Ishikawa (cell line): Measurements from ENCODE around the gene ENC1.

ENCODE experiments used
- CEBPB ChIP-seq: IDR thresholded peaks from 2 replicates; pipeline ENCODE4 v1.6.1; 2012
- CREB1 ChIP-seq: IDR thresholded peaks from 2 replicates; pipeline ENCODE4 v1.6.1; 2012; ENCODE audit warnings: low read depth
- EGR1 ChIP-seq: IDR thresholded peaks from 2 replicates; pipeline ENCODE4 v1.6.1; 2012
- EP300 ChIP-seq: IDR thresholded peaks from 2 replicates; pipeline ENCODE4 v1.6.1; 2012; ENCODE audit warnings: borderline replicate concordance
- FOXM1 ChIP-seq: IDR thresholded peaks from 2 replicates; pipeline ENCODE4 v1.6.1; 2012; ENCODE audit warnings: low read depth, borderline replicate concordance
- MAX ChIP-seq: IDR thresholded peaks from 2 replicates; pipeline ENCODE4 v1.6.1; 2012
- NFIC ChIP-seq: IDR thresholded peaks from 2 replicates; pipeline ENCODE4 v1.6.1; 2012
- RAD21 ChIP-seq: IDR thresholded peaks from 2 replicates; pipeline ENCODE4 v1.6.1; 2012; ENCODE audit warnings: low read depth
- REST ChIP-seq: IDR thresholded peaks from 2 replicates; pipeline ENCODE4 v1.6.1; 2012; ENCODE audit warnings: low read depth, mild to moderate bottlenecking
- TAF1 ChIP-seq: IDR thresholded peaks from 2 replicates; pipeline ENCODE4 v1.6.1; 2012; ENCODE audit warnings: low read depth, mild to moderate bottlenecking
- TCF12 ChIP-seq: IDR thresholded peaks from 2 replicates; pipeline ENCODE4 v1.6.1; 2012; ENCODE audit warnings: low read depth
- TEAD4 ChIP-seq: IDR thresholded peaks from 2 replicates; pipeline ENCODE4 v1.6.1; 2012
- USF1 ChIP-seq: IDR thresholded peaks from 2 replicates; pipeline ENCODE4 v1.6.1; 2012
- YY1 ChIP-seq: IDR thresholded peaks from 2 replicates; pipeline ENCODE4 v1.6.1; 2012; ENCODE audit warnings: low read depth
- ZBTB7A ChIP-seq: IDR thresholded peaks from 2 replicates; pipeline ENCODE4 v1.6.1; 2012; ENCODE audit warnings: low read depth

ENC1 gene

GRCh38 chr5:74638970-74639806 is 1.3 kb downstream of the ENC1 start:
- no peak for TF ChIP-seq CEBPB
- no peak for TF ChIP-seq TAF1
- TF ChIP-seq TCF12, result no peak
- TF ChIP-seq ZBTB7A, result no peak
- TF ChIP-seq CREB1, result no peak
- TF ChIP-seq EP300, result no peak
- no peak for TF ChIP-seq FOXM1
- no peak for TF ChIP-seq USF1
- no peak for TF ChIP-seq EGR1

- TF ChIP-seq EGR1 (no peak), NFIC (no peak), REST (no peak), TCF12 (no peak), ZBTB7A (no peak), CEBPB (no peak)
Observed at GRCh38 chr5:74638544-74638969, 2.0 kb downstream of the ENC1 start.

GRCh38 chr5:74636552-74636951 is 4.0 kb downstream of the ENC1 start:
- TF ChIP-seq USF1, result no peak
- no peak for TF ChIP-seq YY1
- no peak for TF ChIP-seq NFIC
- TF ChIP-seq EP300, result no peak
- no peak for TF ChIP-seq CEBPB
- TF ChIP-seq TAF1, result no peak
- no peak for TF ChIP-seq MAX
- TF ChIP-seq ZBTB7A, result no peak
- TF ChIP-seq CREB1, result no peak
- TF ChIP-seq RAD21, result no peak
- no peak for TF ChIP-seq TCF12
- TF ChIP-seq FOXM1, result no peak
- TF ChIP-seq TEAD4, result no peak
- TF ChIP-seq EGR1, result no peak
- no peak for TF ChIP-seq REST

GRCh38 chr5:74636149-74636548 is 4.4 kb downstream of the ENC1 start:
- TF ChIP-seq EP300 (no peak), TCF12 (no peak), EGR1 (no peak), ZBTB7A (no peak), CREB1 (no peak), RAD21 (no peak), REST (no peak), USF1 (no peak)
